C1 segment of cervical spinal cord (tissue), 14 donors: ENCODE measurements around the gene GPRC5A.

Source experiments
- DNase-seq, 14 donors: peaks; one replicate each; lab custom pipeline; 2025; lab: John Stamatoyannopoulos, UW

The GPRC5A gene

GRCh38 chr12:12885096-12885792, 6.1 kb upstream of the GPRC5A start:
- no peak for DNase-seq

GRCh38 chr12:12887471-12887870, 3.9 kb upstream of the GPRC5A start:
- no peak for DNase-seq

- no peak for DNase-seq
These were observed 1.7 kb upstream of the GPRC5A start for GRCh38 chr12:12889701-12890100.

GRCh38 chr12:12890543-12891079, 751 bp upstream of the GPRC5A start:
- no peak for DNase-seq

GRCh38 chr12:12891881-12892355, 556 bp downstream of the GPRC5A start:
- no peak for DNase-seq

GRCh38 chr12:12892681-12893141, 1.3 kb downstream of the GPRC5A start:
- DNase-seq: no peak

GRCh38 chr12:12893438-12893837, 2.1 kb downstream of the GPRC5A start:
- no peak for DNase-seq

- no peak for DNase-seq
These were observed 4.9 kb downstream of the GPRC5A start for GRCh38 chr12:12896260-12896659.

- DNase-seq: no peak
These were observed 5.9 kb downstream of the GPRC5A start for GRCh38 chr12:12897302-12897701.

GRCh38 chr12:12898136-12898717, 6.9 kb downstream of the GPRC5A start:
- no peak for DNase-seq

- DNase-seq: no peak
These were observed 7.6 kb downstream of the GPRC5A start for GRCh38 chr12:12898911-12899511.

- no peak for DNase-seq
These were observed 8.4 kb downstream of the GPRC5A start for GRCh38 chr12:12899530-12900380.

GRCh38 chr12:12900786-12901157, 9.4 kb downstream of the GPRC5A start:
- DNase-seq: no peak

GRCh38 chr12:12901158-12901791, 9.9 kb downstream of the GPRC5A start:
- no peak for DNase-seq

GRCh38 chr12:12902036-12902435, 10.7 kb downstream of the GPRC5A start:
- DNase-seq: no peak

- no peak for DNase-seq
These were observed 12.6 kb downstream of the GPRC5A start for GRCh38 chr12:12903642-12904609.

- DNase-seq: no peak
These were observed 16.2 kb downstream of the GPRC5A start for GRCh38 chr12:12907552-12907951.

GRCh38 chr12:12908252-12908651, 16.9 kb downstream of the GPRC5A start:
- no peak for DNase-seq

- DNase-seq: no peak
These were observed 17.3 kb downstream of the GPRC5A start for GRCh38 chr12:12908711-12909110.
